NOMO-1 treated with DMSO at 0.1 percent for 48 hours (cell line): ENCODE results near the gene LNP1.
"Not testable (repeated sequence)": the region's sequence is repeated elsewhere in the genome, so short reads cannot be mapped to it uniquely, and the experiment has no call there.

Source experiments
- DNase-seq: peaks from one replicate; lab custom pipeline; 2025; ENCODE audit not compliant: unreplicated experiment; lab: John Stamatoyannopoulos, UW

LNP1 gene

GRCh38 chr3:100471444-100471843 lies 70.1 kb downstream of the LNP1 start:
- DNase-seq: no peak

- not testable (repeated sequence) for DNase-seq
Observed at GRCh38 chr3:100477851-100478360, 76.6 kb downstream of the LNP1 start.

DNA sequence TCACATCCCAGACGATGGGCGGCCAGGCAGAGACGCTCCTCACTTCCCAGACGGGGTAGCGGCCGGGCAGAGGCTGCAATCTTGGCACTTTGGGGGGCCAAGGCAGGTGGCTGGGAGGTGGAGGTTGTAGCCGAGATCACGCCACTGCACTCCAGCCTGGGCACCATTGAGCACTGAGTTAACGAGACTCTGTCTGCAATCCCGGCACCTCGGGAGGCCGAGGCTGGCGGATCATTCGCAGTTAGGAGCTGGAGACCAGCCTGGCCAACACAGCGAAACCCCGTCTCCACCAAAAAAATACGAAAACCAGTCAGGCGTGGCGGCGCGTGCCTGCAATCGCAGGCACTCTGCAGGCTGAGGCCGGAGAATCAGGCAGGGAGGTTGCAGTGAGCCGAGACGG lies 77.2 kb downstream of the LNP1 start:
- DNase-seq: not testable (repeated sequence)

- DNase-seq: no peak
Observed at GRCh38 chr3:100480081-100480480, 78.7 kb downstream of the LNP1 start.

GRCh38 chr3:100482176-100482575 lies 80.8 kb downstream of the LNP1 start:
- no peak for DNase-seq

GRCh38 chr3:100483529-100483928 lies 82.2 kb downstream of the LNP1 start:
- DNase-seq: no peak

GRCh38 chr3:100486808-100487207 lies 85.5 kb downstream of the LNP1 start:
- DNase-seq: no peak

DNA sequence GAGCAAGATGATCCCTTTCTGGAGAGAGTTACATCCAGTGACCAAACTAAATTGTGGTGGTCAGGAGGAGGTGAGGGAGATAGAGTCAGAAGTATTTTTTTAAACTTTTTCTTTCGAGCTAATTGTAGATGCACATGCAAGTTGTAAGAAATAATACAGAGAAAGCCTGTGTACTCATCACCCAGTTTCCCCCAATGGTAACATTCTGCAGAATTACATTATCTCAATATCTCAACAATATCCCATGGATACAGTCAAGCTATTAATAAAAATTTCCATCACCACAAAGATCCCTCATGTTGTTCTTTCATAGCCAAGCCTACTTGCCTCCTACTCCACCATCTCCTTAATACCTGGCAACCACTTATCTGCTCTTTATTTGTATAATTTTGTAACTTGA lies 87.8 kb downstream of the LNP1 start:
- DNase-seq: no peak

DNA sequence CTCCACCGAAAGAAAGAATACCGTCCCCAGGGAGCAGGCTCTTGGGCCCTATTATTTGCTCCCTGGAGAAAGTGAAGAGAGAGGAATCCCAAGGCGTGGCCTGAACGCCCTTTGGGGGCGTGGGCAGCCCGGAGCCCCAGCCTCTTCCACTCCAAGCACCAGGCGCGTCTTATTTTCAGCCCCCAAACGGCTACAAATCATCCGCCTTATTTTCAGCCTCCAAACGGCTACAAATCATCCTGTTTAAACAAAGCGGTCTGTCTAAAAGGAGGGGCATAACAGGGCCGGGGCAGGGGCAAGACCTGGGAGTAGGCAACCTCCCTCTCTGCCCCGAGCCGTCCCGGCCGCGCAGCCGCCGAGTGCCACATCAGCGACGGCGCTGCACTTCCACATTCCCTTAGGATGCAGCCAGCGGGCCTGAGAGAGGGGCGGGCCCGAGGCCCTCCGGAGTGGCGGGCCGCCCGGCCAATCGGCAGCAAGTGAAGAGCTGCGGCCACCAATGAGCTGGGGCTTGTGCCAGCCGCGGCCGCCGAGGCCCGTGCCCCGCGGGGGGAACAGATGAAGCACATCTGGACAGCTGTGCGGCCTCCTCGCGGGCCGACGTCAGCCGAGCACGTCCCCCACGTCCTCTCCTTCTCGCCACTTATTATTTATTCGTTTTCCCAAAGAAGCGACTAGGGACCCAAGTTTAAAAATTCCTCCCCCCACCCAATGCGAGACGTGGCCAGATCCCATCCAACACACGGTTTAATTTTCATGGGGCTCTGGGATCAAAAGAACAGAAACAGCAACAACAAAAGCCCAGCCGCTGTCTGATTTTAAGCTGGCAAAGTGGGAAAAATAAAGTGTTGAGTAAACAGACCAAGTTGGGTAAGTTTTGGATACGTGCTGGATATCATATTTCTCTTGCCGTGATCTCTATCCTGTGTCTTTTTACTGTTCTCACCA lies 91.0 kb downstream of the LNP1 start, which contains the start of gene TMEM45A:
Gene TMEM45A (plus strand): TSS at position 561 of the 948 bp plus-strand sequence. CDS start 62,593 bp downstream, outside the sequence.
- peak; percentile 66 for DNase-seq

- peak; percentile 42 for DNase-seq
Observed at GRCh38 chr3:100496711-100497261, 95.4 kb downstream of the LNP1 start.

- no peak for DNase-seq
Observed at GRCh38 chr3:100499651-100500050, 98.3 kb downstream of the LNP1 start.

- DNase-seq: no peak
Observed at GRCh38 chr3:100500320-100500880, 99.1 kb downstream of the LNP1 start.

DNA sequence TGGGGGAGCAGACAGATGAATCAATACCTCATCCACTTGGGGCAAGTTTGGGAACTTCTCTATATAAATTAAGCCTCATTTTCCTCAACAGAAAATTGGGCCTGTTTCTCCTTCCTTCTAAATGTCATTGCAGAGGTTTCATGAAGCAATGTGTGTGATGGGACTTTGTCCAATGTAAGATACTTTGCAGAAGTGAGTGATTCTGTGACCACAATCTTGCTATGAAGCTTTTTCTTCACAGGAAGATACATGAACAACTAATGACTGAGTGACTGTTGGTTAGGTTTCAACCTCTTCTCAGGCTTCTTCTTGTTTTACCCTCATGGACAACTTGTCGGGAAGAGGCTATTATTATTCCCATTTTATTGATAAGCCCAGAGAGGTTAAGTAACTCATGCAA lies 102.1 kb downstream of the LNP1 start:
- peak; percentile 21 for DNase-seq
